Activated naive CD8-positive, alpha-beta T cell treated with anti-CD3 and anti-CD28 coated beads, Interleukin-2, amount 50 U/mL, for 24 hours (primary cell): Measurements from ENCODE around the gene STK39.

Source experiments
- ATAC-seq: fragments of 150-1000 bp; cut with Tn5 transposase; one replicate; pipeline ENCODE4 v1.10.0; 2021
- DNase-seq: peaks from one replicate; pipeline ENCODE4 v3.0.0; 2021
- H3K27ac Mint-ChIP-seq: one replicate; pipeline ENCODE4 v1.8.0; 2021; ENCODE audit warnings: mild to moderate bottlenecking, mixed read lengths
- H3K27me3 Mint-ChIP-seq: one replicate; pipeline ENCODE4 v1.8.0; 2021; ENCODE audit warnings: mixed read lengths
- H3K36me3 Mint-ChIP-seq: one replicate; pipeline ENCODE4 v1.8.0; 2021; ENCODE audit warnings: low read depth, mixed read lengths
- H3K4me1 Mint-ChIP-seq: one replicate; pipeline ENCODE4 v1.8.0; 2021; ENCODE audit warnings: mixed read lengths
- H3K4me3 Mint-ChIP-seq: one replicate; pipeline ENCODE4 v1.8.0; 2021; ENCODE audit warnings: mild to moderate bottlenecking, moderate library complexity, mixed read lengths
- H3K9me3 Mint-ChIP-seq: one replicate; pipeline ENCODE4 v1.8.0; 2021; ENCODE audit warnings: mixed read lengths

Gene STK39

DNA sequence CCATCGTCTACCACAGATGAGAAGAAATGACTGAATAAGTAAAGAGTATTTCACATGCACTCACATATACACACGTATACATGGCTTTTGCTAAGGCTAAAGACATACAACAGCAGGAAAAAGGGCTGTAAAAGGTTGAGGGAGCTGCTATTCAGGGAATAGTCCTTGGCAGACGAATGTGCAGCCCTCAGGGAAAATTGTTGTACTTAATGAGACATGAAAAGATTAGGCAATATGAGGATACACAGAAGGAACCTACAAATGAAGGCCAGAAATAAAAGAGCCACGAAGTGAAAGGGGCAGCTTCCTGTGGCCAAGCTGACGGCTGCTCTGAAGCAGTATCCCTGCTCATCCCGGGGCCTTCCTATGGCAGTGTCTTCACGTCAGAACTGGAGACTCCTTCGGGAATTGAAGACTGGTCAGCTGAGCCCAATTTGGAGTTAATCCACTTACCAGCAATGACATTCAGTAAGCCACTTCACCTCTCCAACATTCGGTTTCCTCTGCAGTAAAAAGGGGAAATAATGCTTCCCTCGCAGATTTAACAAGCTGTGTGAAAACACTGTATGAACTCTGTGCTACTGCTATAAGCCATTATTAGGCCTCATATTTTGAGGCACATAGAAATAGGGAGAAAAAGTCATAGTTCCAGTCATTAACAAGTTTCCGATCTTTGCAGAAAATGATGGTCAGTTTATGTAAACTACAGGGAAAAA is 221.8 kb downstream of the STK39 start:
- Mint-ChIP-seq H3K27ac (no peak overlapping the region), H3K4me1 (peaks cover 6% of the 10 kb centered on the region), H3K27me3 (no peaks in the 10 kb centered on the region), H3K4me3 (no peak overlapping the region), H3K9me3 (no peaks in the 10 kb centered on the region), H3K36me3 (peaks cover 15% of the 10 kb centered on the region)
- ATAC-seq (no peak), DNase-seq (no peak)

DNA sequence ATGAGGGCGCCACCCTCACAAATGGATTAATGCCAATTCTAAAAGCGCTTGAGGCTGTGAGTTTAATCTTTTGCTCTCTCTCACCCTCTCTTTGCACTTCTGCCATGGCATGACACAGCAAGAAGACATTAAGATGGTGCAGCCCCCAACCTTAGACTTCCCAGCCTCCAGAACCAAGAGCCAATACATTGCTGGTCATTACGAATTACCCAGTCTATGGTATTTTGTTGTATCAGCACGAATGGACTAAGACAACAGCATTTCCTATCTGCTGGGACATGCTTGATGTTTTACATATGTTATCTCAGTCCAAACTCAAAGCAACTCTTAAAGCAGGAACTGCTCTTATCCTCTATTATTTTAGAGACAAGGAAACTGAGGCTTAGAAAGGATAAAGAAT is 222.9 kb downstream of the STK39 start:
- H3K4me3 Mint-ChIP-seq, result no peak overlapping the region
- no peak overlapping the region for H3K27ac Mint-ChIP-seq
- H3K27me3 Mint-ChIP-seq, result no peaks in the 10 kb centered on the region
- peaks cover 15% of the 10 kb centered on the region for H3K36me3 Mint-ChIP-seq
- no peaks in the 10 kb centered on the region for H3K9me3 Mint-ChIP-seq
- ATAC-seq (no peak), DNase-seq (no peak)
- H3K4me1 Mint-ChIP-seq, result peaks cover 6% of the 10 kb centered on the region

- Mint-ChIP-seq H3K4me3 (no peak overlapping the region), H3K4me1 (peaks cover 6% of the 10 kb centered on the region), H3K36me3 (peaks cover 15% of the 10 kb centered on the region), H3K9me3 (no peaks in the 10 kb centered on the region), H3K27me3 (no peaks in the 10 kb centered on the region), H3K27ac (no peak overlapping the region)
- ATAC-seq (no peak), DNase-seq (no peak)
Measured at GRCh38 chr2:168021800-168022587, 225.4 kb downstream of the STK39 start.

DNA sequence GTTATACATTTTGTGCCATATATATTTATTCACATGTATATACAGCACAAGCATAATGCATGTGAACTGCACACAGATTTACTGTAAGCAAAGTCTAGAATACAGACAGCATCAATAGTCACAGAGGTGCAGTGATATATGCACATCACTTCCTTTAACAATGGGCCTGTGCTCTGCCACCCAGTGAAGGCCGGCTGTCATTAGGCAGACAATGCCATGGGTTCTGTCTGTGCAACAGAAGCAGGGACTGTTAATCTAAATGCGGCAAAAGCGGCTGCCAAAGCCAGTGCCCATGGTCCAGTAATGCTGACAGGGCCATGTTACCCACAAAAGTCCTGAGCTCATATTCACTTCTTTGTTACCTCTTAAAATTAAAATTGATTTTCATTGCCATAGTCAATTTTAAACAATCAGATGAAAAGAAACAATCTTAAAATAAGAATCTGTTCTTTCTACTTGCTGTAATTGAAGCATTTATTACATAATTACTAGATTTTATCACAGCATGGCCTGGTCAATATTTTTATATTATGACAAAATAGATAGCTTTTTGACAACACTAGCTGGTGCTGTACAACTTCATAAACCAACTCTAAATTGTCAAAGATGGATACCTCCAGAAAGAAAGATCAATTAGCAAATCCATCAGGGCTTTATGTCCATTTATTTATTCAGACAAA is 232.0 kb downstream of the STK39 start:
- H3K27ac Mint-ChIP-seq, result no peak overlapping the region
- no peaks in the 10 kb centered on the region for H3K27me3 Mint-ChIP-seq
- H3K4me1 Mint-ChIP-seq, result peaks cover 4% of the 10 kb centered on the region
- DNase-seq (no peak), ATAC-seq (no peak)
- H3K9me3 Mint-ChIP-seq, result no peaks in the 10 kb centered on the region
- no peak overlapping the region for H3K4me3 Mint-ChIP-seq
- H3K36me3 Mint-ChIP-seq, result peaks cover 17% of the 10 kb centered on the region

DNA sequence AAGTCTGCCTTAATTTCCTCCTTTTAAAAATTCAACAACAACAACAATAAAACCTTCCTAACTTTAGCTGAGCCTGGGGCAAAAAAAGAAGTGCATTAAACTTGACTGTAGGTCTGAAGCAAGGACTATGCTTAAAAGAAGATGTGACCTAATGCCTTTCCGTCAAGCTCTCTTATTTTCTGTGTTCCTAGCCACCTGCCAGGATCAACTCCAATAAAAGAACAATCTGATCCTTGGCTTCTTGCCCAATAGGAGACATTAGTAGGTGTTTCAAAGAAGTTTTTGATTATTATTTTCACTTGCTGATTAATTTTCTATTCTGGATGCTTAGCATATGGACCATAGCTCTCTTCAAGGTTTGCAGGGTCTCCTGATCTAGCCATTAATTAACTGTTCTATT is 237.5 kb downstream of the STK39 start:
- H3K27me3 Mint-ChIP-seq, result no peaks in the 10 kb centered on the region
- H3K4me1 Mint-ChIP-seq, result peaks cover 4% of the 10 kb centered on the region
- no peak overlapping the region for H3K4me3 Mint-ChIP-seq
- peaks cover 43% of the 10 kb centered on the region for H3K36me3 Mint-ChIP-seq
- peaks cover 5% of the 10 kb centered on the region for H3K9me3 Mint-ChIP-seq
- ATAC-seq, result no peak
- no peak for DNase-seq
- no peak overlapping the region for H3K27ac Mint-ChIP-seq

DNA sequence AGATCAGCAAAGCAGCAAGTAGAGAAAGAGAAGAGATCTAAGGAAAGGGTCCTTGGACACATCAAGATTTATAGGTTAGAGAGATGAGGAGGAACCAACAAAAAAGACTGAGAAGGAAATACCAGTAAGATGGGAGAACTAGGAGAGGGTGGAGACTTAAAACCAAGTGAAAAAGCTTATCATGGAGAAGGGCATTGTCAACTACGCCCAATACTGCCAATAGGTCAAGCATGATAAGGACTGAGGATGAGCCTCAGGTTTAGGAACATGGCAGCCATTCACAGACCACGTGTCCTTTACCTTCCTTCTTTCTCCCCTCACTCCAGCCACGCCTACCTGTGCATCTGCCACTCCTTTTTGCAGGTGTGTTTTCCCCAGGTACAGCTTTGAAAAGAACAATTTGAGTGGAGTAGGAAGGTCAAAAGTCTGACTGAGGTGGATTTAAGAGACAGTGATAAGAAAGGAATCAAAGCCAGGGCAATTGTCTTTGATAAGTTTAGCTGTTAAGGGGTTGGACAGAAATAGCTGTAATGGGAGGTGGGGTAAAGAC is 238.7 kb downstream of the STK39 start:
- H3K36me3 Mint-ChIP-seq, result peaks cover 43% of the 10 kb centered on the region

DNA sequence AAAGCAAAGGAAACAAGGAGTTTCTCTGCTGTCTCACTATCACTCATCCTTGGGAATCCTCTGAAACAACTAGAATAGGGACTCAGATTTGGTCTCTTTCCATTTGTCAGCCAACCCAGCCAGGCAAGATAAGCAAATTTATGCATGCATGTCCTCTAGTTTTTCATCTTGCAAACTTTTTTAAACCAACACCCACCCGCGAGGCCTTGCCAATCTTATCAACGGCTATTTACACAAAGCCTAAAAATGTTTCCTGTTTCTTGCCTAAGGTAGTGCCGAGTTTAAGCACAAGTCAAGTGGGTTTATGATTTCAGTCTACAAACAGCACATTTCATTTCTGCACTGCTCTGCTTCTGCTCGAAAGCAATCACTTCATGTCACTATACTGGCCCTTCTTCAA is 240.9 kb downstream of the STK39 start:
- H3K4me1 Mint-ChIP-seq, result peaks cover 15% of the 10 kb centered on the region
- H3K36me3 Mint-ChIP-seq, result peaks cover 31% of the 10 kb centered on the region
- no peaks in the 10 kb centered on the region for H3K27me3 Mint-ChIP-seq
- H3K27ac Mint-ChIP-seq, result no peak overlapping the region
- H3K9me3 Mint-ChIP-seq, result peaks cover 5% of the 10 kb centered on the region
- H3K4me3 Mint-ChIP-seq, result no peak overlapping the region
- ATAC-seq, result no peak
- no peak for DNase-seq

More for the DNA sequence above, 238.7 kb downstream of the STK39 start:
- Mint-ChIP-seq H3K9me3 (peaks cover 5% of the 10 kb centered on the region), H3K27ac (no peak overlapping the region), H3K27me3 (no peaks in the 10 kb centered on the region), H3K4me3 (no peak overlapping the region), H3K4me1 (peaks cover 2% of the 10 kb centered on the region)
- DNase-seq (no peak), ATAC-seq (no peak)

DNA sequence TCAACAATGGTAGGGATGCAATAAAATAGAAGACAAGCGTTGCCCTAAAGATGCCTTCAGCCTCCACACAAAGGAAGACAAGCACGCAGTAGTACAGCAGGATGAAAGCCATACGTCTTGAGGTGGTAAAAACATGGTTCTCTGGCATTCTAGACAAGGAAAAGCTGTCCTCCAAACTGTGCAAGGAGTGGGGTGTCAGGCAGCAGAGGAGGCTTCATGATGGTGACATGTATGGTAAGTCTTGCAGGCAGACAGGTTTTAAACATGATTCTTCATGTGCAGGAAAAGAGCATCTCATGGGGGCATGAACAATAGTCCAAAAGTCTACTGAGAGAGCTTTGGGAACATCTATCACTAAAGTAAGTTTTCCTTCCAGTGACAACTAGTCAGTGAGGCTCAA is 241.8 kb downstream of the STK39 start:
- DNase-seq (no peak), ATAC-seq (no peak)
- Mint-ChIP-seq H3K36me3 (peaks cover 34% of the 10 kb centered on the region), H3K9me3 (peaks cover 5% of the 10 kb centered on the region), H3K27me3 (no peaks in the 10 kb centered on the region), H3K27ac (no peak overlapping the region), H3K4me3 (no peak overlapping the region), H3K4me1 (peaks cover 15% of the 10 kb centered on the region)

- H3K4me3 Mint-ChIP-seq, result no peak overlapping the region
- H3K36me3 Mint-ChIP-seq, result peaks cover 33% of the 10 kb centered on the region
- DNase-seq, result no peak
- H3K9me3 Mint-ChIP-seq, result peaks cover 5% of the 10 kb centered on the region
- no peaks in the 10 kb centered on the region for H3K27me3 Mint-ChIP-seq
- no peak for ATAC-seq
- no peak overlapping the region for H3K27ac Mint-ChIP-seq
- H3K4me1 Mint-ChIP-seq, result peaks cover 15% of the 10 kb centered on the region
Measured at GRCh38 chr2:168003876-168004275, 243.5 kb downstream of the STK39 start.

DNA sequence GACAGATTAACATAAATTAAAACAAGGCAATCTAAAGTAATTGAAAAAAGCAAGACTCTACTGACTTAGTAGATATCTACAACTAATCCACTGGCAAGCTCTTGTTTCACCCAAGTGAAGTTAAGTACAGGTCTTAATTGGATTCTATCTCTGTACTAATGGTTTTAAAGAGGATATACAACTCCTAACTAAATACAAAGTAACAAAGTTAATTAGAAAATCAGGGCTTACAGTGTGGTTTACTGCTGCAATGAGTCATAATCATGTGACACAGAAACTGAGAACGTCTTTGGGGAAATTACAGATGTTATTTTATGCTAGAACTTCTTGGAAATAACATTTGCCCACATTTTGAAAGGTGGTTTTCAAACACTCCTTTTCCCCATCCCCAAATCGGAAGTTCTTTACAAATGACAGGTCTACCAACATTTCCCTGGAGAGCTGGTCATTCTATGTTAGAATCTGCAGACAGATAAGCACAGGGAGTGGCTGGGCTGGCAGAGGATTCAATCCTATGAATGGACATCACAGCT is 245.3 kb downstream of the STK39 start:
- Mint-ChIP-seq H3K36me3 (peaks cover 25% of the 10 kb centered on the region), H3K4me3 (peak overlapping the region; percentile 12), H3K4me1 (peaks cover 15% of the 10 kb centered on the region), H3K27me3 (no peaks in the 10 kb centered on the region), H3K27ac (peak overlapping the region; percentile 0), H3K9me3 (peaks cover 5% of the 10 kb centered on the region)
- DNase-seq (no peak), ATAC-seq (peak; percentile 59)

- DNase-seq, result no peak
- no peak for ATAC-seq
- Mint-ChIP-seq H3K36me3 (peaks cover 8% of the 10 kb centered on the region), H3K4me1 (peaks cover 3% of the 10 kb centered on the region), H3K27me3 (no peaks in the 10 kb centered on the region), H3K9me3 (no peaks in the 10 kb centered on the region), H3K4me3 (no peak overlapping the region), H3K27ac (no peak overlapping the region)
Measured at GRCh38 chr2:167992278-167992677, 255.1 kb downstream of the STK39 start.

DNA sequence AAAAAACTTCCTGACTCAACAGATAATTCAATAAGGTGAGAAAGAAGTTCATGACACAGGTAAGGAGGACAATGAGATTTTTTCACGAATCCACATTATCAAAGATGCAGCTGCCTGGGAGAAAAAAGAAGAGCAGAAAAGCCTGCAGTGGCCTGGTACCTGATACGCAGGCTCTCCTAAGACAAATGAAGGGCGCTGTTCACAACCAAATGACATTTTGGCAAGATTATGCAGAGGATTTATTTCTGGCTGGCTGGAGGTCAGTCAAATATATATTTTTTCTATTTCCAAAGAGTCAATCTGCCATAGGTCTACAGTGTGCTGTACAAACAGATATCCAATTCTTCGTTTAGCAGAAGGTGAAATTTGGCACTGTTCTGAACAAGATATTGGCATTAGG is 257.3 kb downstream of the STK39 start:
- DNase-seq (no peak), ATAC-seq (no peak)
- Mint-ChIP-seq H3K9me3 (no peaks in the 10 kb centered on the region), H3K27me3 (no peaks in the 10 kb centered on the region), H3K4me1 (peaks cover 3% of the 10 kb centered on the region), H3K36me3 (peaks cover 7% of the 10 kb centered on the region), H3K4me3 (no peak overlapping the region), H3K27ac (no peak overlapping the region)

DNA sequence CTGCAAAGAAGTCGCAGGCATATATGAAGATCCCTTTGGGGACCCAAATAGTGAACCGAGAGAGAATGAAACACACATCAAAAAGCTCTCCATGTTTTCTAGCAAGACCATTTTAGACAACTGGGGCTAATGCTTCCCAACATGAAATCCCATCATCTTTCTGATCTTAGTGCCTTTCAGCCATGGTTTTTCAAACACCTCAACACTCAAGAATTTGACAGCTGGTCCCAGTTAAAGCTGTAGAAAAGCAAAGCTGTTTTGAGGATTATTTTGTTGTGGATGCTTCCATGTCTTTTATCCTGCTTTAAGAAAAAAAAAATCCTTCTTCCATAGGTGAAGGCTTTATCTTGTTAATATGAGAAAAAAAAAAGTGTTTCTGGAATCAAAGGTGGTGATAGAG is 259.1 kb downstream of the STK39 start:
- no peaks in the 10 kb centered on the region for H3K9me3 Mint-ChIP-seq
- H3K4me1 Mint-ChIP-seq, result peaks cover 3% of the 10 kb centered on the region
- ATAC-seq (no peak), DNase-seq (no peak)
- H3K27me3 Mint-ChIP-seq, result no peaks in the 10 kb centered on the region
- H3K36me3 Mint-ChIP-seq, result peaks cover 16% of the 10 kb centered on the region
- no peak overlapping the region for H3K27ac Mint-ChIP-seq
- no peak overlapping the region for H3K4me3 Mint-ChIP-seq

- no peak overlapping the region for H3K27ac Mint-ChIP-seq
- no peak overlapping the region for H3K4me3 Mint-ChIP-seq
- no peaks in the 10 kb centered on the region for H3K9me3 Mint-ChIP-seq
Measured at GRCh38 chr2:167987558-167987957, 259.8 kb downstream of the STK39 start.

More at GRCh38 chr2:167987558-167987957, 259.8 kb downstream of the STK39 start:
- peaks cover 3% of the 10 kb centered on the region for H3K4me1 Mint-ChIP-seq
- no peaks in the 10 kb centered on the region for H3K27me3 Mint-ChIP-seq
- no peak for ATAC-seq
- peaks cover 19% of the 10 kb centered on the region for H3K36me3 Mint-ChIP-seq
- DNase-seq, result no peak
